CD8-positive, alpha-beta memory T cell (primary cell): ENCODE data around the gene RIOK2. TPM values are rescaled to one million over a fixed set of nuclear protein-coding genes. Genes with fewer than 3 reads are reported as not detected.

Experiments used
- polyA plus RNA-seq: library from polyadenylated mRNA; unstranded; fragments of 300-500 nt; fragmentation: Illumina TruSeq; gene quantifications from one replicate; pipeline ENCODE4 v1.2.3, GENCODE V29; 2021
- total RNA-seq, 2 experiments: library from RNA; stranded (reverse); gene quantifications; one replicate each; pipeline ENCODE4 v1.2.3, GENCODE V29; 2021

The RIOK2 gene
- total and polyA plus RNA-seq, 3 experiments from 2014 or later = 27.5 to 45.9 (median 43.9) TPM

Other genes starting within 250 kb of the RIOK2 start
- gene LNPEP, start 247.2 kb downstream of the RIOK2 start, total RNA-seq = 10 to 100 TPM; 37.6 to 40.5 TPM
- 40.1 TPM for gene LNPEP, start 247.2 kb downstream of the RIOK2 start, polyA plus RNA-seq
- not detected for gene LIX1, start 40.6 kb downstream of the RIOK2 start, total RNA-seq
- not detected for gene LIX1, start 40.6 kb downstream of the RIOK2 start, polyA plus RNA-seq